ENCODE data around the gene SMC5. TPM values are rescaled to one million over a fixed set of nuclear protein-coding genes. Genes with fewer than 3 reads are reported as not detected.

The SMC5 gene
- 11.7 to 19.2 TPM (median 15.8 TPM) in 5 replicates for total RNA-seq (2022; extraction: Qiagen RNA extraction)

GRCh38 chr9:70258692-70259511 lies at the start of gene SMC5:
Gene SMC5, plus strand, starts transcription at chr9:70258978. Its CDS starts 101 bp downstream, at chr9:70259079.

Other genes with a start within 250 kb of the SMC5 start
- gene MAMDC2, start 215.1 kb upstream of the SMC5 start, total RNA-seq (2022; extraction: Qiagen RNA extraction) = 0.16 to 0.39 TPM (median 0.25 TPM) in 5 replicates
- 3.7 to 5.3 TPM (median 5.1 TPM) in 5 replicates for gene KLF9, start 155.7 kb downstream of the SMC5 start, total RNA-seq (2022; extraction: Qiagen RNA extraction)